Fibroblast of villous mesenchyme (primary cell): ENCODE data around the gene PLCB3. TPM values are rescaled to one million over a fixed set of nuclear protein-coding genes. Genes with fewer than 3 reads are reported as not detected.

Experiments
- DNase-seq: peaks from one replicate; pipeline ENCODE4 v3.0.0-alpha.2; 2010; ENCODE audit warnings: low read depth
- H3K4me3 ChIP-seq: 2 replicates; pipeline ENCODE4 v1.5.1; 2011; ENCODE audit warnings: low read depth, mild to moderate bottlenecking, low read length
- total RNA-seq: library from RNA; depleted of rRNA; stranded (reverse); fragments of >200 nt; gene quantifications from 2 replicates; pipeline ENCODE4 v1.2.3, GENCODE V29; 2012
- TF ChIP-seq, protein P1 (sequence below): IDR thresholded peaks from 2 replicates; pipeline ENCODE4 v1.5.1; 2012; ENCODE audit warnings: low read depth, mild to moderate bottlenecking, low read length; ENCODE audit not compliant: insufficient read depth

PLCB3 gene
- total RNA-seq, 1 donor: 66.5 TPM

- no peak overlapping the region for H3K4me3 ChIP-seq
- no peak for DNase-seq
- TF ChIP-seq, protein P1, sequence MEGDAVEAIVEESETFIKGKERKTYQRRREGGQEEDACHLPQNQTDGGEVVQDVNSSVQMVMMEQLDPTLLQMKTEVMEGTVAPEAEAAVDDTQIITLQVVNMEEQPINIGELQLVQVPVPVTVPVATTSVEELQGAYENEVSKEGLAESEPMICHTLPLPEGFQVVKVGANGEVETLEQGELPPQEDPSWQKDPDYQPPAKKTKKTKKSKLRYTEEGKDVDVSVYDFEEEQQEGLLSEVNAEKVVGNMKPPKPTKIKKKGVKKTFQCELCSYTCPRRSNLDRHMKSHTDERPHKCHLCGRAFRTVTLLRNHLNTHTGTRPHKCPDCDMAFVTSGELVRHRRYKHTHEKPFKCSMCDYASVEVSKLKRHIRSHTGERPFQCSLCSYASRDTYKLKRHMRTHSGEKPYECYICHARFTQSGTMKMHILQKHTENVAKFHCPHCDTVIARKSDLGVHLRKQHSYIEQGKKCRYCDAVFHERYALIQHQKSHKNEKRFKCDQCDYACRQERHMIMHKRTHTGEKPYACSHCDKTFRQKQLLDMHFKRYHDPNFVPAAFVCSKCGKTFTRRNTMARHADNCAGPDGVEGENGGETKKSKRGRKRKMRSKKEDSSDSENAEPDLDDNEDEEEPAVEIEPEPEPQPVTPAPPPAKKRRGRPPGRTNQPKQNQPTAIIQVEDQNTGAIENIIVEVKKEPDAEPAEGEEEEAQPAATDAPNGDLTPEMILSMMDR: no peak
Observed at GRCh38 chr11:64249563-64250414, 1.5 kb upstream of the PLCB3 start.

- peak overlapping the region; percentile 67 for H3K4me3 ChIP-seq
- DNase-seq: no peak
- TF ChIP-seq, protein P1: no peak
Observed at GRCh38 chr11:64250415-64251015, 815 bp upstream of the PLCB3 start.

GRCh38 chr11:64251753-64252002 is 348 bp downstream of the PLCB3 start:
- peak overlapping the region; percentile 84 for H3K4me3 ChIP-seq
- TF ChIP-seq, protein P1: no peak
- DNase-seq: no peak

DNA sequence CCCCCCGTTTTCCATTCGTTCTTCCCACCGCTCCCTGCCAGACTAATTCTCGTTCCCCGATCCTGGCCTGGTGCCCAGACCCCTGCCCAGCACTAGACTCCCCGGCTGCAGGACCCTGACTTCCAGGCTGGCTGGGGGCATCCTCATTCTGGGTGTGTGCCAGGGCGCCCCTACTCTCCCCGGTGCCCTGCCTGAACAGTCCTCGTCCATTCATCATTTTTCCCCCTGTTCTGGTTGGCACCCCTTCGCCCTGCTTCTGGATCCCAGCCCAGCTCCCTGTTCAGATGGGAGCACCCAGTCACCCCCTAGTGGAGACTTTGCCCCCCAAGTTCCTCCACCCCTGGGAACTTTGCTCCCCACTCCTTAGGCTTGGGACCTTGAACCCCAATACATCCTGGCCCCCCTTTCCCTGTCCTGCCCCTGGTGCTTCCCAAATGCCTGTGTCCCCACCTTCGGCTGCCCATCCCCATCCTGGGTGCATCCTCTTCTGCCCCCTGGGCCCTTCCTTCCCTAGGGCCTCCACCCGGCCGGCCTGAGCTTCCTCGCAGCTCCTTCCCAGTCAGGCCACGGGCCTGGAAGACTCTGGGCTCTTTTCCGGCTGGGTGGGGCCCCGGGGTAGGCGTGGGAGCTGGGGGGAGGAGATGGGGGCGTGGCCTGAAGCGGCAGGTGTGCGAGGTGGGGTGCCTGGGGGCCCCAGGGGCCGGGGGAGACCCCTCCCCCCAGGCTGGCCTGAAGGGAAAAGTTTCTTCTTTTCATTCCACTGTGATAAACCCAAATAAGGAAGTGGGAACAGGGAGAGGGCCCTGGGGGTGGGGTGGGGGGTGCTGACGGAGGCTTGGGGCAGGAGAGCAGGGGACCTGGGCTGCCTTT is 908 bp downstream of the PLCB3 start:
- TF ChIP-seq, protein P1: peak; percentile 58
- no peak for DNase-seq
- peak overlapping the region; percentile 84 for H3K4me3 ChIP-seq

GRCh38 chr11:64253043-64253442 is 1.7 kb downstream of the PLCB3 start:
- DNase-seq: no peak
- peak overlapping the region; percentile 84 for H3K4me3 ChIP-seq
- TF ChIP-seq, protein P1: no peak

- DNase-seq: no peak
- no peak overlapping the region for H3K4me3 ChIP-seq
- TF ChIP-seq, protein P1: no peak
Observed at GRCh38 chr11:64253481-64253880, 2.2 kb downstream of the PLCB3 start.
